NCI-H1417 treated with DMSO at 0.1 percent for 48 hours (cell line): ENCODE measurements around the gene ZNF669.

Source experiments
- DNase-seq: peaks from one replicate; lab custom pipeline; 2025; lab: John Stamatoyannopoulos, UW

Gene ZNF669

GRCh38 chr1:247111259-247111699 lies 7.1 kb upstream of the ZNF669 start:
- DNase-seq = no peak

- DNase-seq = no peak
Observed at GRCh38 chr1:247110627-247111258, 6.6 kb upstream of the ZNF669 start.

DNA sequence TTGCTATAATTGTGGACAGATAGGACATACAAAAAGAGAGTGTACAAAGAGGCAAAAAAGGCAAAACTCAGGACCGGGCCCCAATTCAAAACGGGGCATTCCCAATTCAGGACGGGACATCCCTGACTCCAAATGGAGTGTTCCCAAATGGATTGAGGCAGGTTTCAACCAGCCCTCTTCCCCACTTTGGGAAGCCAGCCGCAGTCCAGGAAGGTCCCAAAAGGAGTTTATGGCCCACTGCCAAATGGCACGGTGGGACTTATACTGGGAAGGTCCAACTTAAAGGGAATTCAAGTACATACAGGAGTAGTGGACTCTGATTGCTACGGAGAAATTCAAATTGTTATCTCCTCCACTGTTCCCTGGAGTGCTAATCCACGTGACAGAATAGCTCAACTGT lies 3.5 kb upstream of the ZNF669 start:
- DNase-seq = no peak

GRCh38 chr1:247105966-247106365 lies 1.8 kb upstream of the ZNF669 start:
- no peak for DNase-seq

DNA sequence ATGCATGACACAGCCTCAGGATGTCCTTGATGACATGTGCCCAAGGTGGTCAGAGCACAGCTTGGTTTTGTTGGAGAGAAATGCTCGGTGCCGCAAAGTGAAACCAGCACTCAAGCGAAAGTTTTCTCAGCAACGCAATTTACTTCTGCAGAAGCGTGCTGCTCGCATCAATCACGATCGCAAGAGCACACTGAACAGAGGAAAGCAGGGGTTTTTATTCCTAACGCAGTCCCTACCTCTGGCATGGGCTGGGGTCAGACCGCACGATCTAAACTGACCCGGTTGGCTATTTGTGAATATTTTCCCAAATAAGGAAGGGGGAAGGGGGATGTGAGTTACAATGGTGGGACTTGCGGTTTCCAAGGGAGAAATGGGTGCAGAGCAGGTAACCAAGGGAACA lies 809 bp upstream of the ZNF669 start:
- no peak for DNase-seq

DNA sequence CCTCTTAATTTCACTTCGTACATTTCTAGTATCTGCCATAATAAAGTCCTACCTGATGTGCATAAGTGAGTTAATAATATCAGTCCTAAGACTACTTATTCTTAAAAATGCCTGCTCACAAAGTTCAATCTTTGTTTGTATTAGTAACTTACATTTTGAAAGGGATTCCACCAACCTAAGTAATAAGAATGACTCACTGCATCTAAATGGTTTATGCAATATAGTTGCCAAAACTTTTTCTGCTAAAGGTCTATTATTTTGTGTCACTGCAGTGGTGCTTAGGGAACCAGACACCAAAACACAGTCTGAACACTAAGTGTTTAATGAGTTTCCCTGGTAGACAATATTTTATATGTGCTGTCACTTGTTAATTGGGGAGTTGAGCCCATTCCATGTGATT lies 1.8 kb downstream of the ZNF669 start:
- no peak for DNase-seq

GRCh38 chr1:247100676-247101279 lies 3.4 kb downstream of the ZNF669 start:
- no peak for DNase-seq

DNA sequence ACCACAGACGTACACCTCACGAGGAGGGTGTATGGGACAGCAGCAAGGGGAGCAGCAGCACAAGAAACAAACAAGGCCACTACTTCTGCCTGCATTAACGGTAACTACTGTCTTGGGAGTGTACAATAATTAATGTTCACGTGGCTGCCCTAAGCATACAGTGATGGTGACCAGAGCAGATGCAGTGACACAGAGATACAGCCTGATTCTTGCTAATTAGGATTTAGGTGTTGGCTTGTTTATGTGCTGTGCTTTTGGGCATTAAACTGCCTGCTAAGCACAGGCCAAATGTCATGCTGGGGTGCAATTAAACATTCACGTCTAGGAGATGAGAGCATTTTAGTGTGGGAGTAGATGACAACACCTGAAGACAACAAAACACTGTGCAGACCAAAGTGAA lies 7.2 kb downstream of the ZNF669 start:
- DNase-seq = no peak

DNA sequence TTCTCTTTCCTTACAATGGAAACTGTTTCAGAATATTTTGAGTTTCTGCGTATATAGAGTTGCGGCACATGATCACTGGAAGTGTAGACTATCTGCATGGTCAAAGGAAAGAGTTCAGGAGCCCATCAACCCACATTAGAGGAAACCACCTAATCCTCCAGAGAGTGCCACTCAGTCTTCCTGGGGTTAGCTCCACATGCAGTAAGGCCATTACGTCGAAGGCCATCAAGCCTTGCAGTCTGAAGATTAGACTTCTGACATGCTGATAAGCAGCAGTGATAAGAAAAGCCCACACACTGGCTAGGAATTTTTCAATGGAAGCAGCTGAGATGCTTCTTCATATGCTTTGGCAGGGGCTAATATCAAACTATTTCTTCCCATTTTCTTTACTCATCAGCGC lies 7.6 kb downstream of the ZNF669 start:
- DNase-seq = no peak

GRCh38 chr1:247096112-247096511 lies 8.0 kb downstream of the ZNF669 start:
- no peak for DNase-seq

DNA sequence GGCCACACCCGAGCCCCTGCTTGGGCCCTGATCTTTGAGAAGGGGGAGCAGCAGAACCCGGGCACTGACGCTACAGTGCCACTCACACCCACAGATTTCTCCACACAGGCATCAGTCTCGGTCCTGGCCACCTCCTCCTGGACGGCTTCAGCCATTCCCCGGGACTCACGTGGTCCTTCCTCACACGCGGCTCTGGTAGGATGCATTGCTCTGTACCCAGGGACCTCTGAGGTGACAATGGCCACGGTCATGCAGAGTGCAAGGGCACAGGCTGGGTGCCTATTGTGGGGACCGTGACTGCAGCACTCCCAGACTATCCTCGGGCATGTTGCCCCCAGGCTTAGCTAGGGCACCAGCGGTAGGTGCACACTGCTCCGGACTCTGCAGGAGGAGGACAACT lies 13.7 kb downstream of the ZNF669 start:
- no peak for DNase-seq

DNA sequence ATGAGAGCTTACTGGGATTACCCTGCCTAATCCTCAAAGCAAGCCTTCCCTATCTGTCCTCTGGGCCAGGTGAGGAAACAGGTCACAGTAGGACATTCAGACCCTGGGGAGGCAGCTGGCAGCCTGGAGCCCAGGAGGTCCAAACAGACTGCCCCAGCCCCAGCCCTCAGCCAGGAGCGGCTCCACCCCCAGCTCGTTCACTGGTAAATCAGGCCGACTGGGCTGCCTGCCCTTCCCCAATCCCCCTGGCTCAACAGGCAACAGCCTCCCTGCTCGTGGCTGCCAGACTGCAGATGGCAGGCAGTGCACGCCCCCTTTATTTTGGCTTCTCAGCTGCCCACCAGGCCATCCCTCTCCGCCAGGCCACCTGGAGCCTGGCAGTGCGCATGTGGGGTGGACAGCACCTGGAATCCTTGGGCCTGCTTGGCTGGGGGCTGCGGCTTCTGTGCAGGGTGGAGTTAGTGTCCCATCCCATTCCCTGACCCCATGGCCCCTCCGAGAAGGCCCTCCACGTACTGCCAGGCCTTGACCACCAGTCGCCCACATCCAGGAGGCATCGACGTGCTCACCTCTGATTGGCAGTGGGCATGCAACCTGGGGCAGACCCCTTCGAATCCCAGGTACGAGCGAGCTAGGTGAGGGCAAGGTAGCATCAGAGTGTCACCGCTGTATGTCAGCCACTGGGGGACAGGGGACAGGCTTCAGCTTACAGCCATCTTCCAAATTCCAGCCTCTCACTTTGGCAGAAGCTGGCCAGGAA lies 14.4 kb downstream of the ZNF669 start:
- DNase-seq = no peak

- no peak for DNase-seq
Observed at GRCh38 chr1:247088967-247089366, 15.2 kb downstream of the ZNF669 start.

DNA sequence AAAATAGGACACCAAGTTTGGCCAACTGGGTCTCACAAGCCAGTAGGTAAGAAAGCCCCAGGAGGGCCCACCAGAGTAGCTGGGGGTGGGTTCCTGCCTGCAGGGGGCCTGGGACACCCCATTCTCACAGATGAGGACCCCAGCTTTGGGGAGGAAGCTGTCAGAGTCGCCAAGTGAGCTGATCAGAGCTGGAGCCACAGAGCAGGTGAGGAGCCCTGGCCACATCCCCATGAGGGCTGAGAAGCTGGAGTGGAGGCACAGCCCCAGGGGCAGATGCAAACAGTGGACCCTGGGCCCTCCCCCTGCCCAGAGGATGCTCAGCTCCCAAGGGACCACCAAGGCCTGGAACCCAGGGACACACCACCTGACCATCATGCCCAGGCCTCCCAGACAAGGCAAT lies 16.9 kb downstream of the ZNF669 start:
- DNase-seq = no peak

GRCh38 chr1:247085310-247085709 lies 18.8 kb downstream of the ZNF669 start:
- no peak for DNase-seq

GRCh38 chr1:247084771-247085170 lies 19.4 kb downstream of the ZNF669 start:
- DNase-seq = no peak

GRCh38 chr1:247079141-247079874 lies 24.8 kb downstream of the ZNF669 start:
- DNase-seq = no peak

DNA sequence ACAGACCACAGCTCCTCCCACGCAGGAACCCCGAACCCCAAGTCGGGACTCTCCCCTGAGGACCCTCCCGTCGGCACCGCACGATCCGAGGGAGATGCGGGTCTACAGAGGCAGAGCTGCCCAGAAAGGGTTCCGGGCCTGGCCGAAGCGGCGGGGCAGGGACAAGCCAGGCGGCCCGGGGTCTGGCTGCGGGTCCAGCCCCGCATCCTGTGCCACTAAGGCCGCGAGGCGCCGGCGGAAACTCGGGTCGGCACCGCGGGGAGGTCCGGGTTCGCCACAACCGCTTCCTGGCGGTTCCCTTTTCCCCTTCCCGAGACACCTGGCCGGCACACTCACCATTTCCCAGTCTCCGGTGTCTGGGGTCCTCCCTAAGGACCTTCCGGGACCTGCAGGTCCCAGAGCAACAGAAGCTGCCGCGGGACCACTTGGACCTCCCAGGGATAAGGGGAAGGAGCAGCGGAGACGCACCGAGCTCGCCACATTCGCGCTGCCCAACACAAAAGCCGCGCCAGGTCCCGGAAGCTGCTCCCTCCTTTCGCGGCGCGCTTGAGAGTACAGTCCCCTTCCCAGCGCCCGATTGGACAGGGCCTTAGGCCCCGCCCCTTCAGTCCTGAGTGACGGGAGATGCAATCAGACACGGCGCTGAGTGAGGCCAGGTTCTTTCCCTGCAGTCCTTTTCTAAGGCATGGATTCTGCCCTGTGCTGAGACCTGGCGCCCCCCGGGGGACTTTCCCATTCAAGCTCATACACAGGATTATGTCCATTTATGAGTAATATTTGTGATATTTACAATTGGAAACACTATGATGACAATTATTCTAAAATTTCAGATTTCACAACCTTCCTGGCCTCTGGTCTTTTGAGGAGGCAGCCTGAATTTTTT lies 25.7 kb downstream of the ZNF669 start, which contains the start of gene ZNF670:
Gene ZNF670, minus strand, starts transcription at position 554 of the 883 bp plus-strand sequence. Its CDS starts 215 bp downstream, at position 339.
- peak; percentile 61 for DNase-seq

DNA sequence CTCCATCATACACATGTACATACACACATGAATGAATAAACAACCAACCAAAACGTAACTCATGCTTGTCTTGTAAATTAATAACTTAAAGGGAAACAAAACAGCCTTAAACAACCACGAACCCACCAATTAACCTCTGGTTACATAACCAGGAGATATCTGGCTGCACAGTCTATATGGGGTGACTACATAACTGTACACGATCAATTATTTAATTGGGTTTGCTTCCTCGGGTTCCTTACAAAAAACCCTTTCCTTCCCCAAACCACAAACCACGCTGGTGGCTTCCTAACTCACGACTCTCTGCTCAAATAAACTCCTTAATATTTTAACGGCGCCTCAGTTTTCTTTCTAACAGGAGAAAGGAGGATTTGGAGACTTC lies 26.3 kb downstream of the ZNF669 start:
- no peak for DNase-seq

- no peak for DNase-seq
Observed at GRCh38 chr1:247077213-247077612, 26.9 kb downstream of the ZNF669 start.

- no peak for DNase-seq
Observed at GRCh38 chr1:247070645-247071044, 33.5 kb downstream of the ZNF669 start.

DNA sequence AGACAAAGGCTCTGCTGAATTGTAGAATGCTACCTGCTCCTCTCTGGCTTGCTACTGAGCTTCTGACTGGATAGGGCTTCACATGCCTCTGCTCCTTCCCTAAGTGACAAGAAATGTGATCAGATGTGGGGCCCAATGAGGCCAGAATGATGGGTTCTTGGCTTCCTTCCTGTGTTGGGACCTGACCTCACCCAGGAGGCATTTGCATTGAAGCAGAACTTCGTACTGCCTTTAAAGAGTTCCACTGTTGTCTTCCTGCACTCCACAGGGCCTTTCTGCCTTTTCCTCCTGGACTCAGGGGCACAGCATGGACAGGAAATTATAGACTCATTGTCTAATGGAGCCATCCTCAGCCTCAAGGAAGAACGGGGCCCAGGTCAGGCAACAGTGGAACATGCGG lies 39.9 kb downstream of the ZNF669 start:
- DNase-seq = no peak
